Cortex of kidney (tissue), 1 donor: ENCODE measurements around the gene BMERB1.
"Not testable (repeated sequence)": the region's sequence is repeated elsewhere in the genome, so short reads cannot be mapped to it uniquely, and the experiment has no call there.

Source experiments
- DNase-seq: peaks from one replicate; lab custom pipeline; 2025; lab: John Stamatoyannopoulos, UW

Gene BMERB1

DNA sequence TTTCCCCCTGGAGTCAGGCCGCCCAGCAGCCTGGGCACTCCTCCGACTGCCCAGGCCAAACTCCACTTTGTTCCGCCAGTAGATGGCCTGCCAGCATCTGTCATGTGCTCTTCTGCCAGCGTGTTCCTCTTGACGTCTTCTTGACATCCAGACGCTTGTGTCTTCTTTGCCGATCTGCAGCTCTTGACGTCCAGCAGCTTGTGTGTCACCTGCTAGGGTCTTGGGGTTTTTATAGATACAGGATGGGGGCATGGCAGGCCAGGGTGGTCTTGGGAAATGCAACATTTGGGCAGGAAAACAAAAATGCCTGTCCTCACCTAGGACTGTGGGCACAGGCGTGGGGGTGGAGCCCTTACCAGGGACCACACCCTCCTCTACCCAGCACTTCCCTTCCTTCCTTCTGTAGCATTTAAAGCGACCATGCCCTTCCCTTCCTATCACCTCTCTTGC is 88.7 kb downstream of the BMERB1 start:
- no peak for DNase-seq

DNA sequence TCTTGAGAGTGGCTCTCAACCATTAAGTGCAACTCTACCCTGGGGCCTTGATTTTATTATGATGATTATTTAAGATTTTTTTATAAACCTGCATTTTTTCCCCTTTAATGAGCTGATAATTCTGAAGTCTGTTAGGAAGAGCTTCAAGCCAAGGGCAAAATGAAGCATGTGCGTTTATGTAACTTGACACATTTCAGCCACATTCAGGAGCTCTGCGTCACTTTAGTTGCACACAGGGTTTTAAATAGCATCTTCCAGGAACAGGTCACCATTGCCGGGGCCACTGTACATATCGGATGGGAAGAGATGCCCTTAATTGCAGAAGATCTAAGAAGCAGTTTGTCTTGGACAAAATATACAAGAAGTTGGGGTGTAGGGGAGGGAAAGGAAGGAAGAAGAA is 89.6 kb downstream of the BMERB1 start:
- DNase-seq: no peak

DNA sequence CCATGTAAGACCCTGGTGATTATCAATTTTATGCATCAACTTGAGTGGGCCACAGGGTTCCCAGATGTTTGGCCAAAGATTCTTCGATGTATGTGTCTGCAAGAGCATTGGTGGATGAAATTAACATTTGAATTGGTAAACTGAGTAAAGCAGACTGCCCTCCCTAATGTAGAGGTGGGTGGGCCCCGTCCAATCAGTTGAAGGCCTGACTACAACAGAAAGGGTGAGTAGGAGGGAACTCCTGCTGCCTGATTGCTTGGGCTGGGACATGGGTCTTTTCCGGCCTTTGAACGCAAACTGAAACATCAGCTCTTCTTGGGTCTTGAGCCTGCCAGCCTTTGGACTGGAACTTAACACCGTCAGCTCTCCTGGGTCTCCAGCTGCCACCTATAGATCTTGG is 90.6 kb downstream of the BMERB1 start:
- DNase-seq: no peak

DNA sequence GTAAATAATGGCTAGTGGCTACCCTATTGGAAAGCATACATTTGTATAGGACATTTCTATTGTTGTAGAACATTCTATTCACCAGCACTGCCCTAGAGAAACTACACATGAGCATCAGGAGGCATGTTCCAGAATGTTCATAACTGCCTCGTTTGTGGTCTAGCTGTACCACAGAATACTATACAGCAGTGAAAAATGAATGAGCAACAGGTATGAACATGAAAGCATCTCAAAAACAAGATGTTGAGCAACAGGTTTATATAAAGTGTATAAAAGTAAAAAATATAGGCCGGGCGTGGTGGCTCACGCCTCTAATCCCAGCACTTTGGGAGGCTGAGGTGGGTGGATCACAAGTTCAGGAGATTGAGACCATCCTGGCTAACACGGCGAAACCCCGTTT is 91.7 kb downstream of the BMERB1 start:
- DNase-seq: no peak

DNA sequence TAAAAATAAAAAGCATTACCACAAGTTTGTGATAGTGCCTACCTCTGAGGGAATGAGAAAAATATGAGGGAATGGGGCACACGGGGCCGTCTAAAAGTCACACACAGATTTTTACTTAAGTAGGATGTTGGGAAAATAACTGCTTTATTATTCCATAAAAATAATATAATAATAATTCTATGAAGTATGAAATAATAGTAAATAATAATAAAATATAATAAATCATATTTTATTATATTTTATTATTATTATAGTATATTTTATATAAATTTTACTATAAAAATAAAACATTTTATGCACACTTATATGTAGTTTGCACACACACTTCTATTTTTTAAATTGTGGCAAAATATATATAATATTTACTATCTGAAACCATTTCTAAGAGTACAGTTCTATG is 92.3 kb downstream of the BMERB1 start:
- DNase-seq: no peak

DNA sequence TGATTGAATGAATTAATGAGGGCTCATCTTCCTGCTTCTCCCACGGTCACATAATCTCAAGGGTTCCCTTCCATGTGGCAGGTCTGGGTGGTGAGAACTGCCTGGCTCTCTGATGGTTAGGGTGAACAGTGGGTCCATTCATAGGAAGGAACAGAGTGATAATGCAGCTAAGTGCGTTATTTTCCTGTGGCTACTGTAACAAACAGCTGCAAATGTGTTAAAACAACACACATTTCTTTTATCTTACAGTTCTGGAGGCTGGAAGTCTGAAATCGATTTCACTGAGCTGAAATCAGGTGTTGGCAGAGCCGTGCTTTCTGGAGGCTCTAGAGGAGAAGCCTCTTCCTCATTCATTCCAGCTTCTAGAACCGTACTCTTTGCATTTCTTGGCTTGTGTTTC is 95.3 kb downstream of the BMERB1 start:
- DNase-seq: no peak

DNA sequence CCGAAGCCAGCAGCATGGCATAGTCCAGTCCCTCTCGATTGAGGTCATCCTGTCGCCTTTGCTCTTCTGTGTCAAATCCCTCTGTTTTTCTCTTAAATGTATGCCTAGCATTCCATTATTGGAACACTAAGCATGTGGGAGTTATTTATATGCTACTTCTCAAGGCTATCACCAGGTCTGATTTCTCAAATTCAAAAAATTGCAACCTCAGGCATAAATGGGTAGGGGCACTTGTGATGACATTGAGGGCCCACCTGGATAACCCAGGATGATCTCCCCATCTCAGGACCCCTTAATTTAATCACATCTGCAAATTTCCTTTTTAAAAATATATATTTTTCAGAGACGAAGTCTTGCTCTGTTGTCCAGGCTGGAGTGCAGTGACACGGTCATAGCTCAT is 95.7 kb downstream of the BMERB1 start:
- DNase-seq: no peak

DNA sequence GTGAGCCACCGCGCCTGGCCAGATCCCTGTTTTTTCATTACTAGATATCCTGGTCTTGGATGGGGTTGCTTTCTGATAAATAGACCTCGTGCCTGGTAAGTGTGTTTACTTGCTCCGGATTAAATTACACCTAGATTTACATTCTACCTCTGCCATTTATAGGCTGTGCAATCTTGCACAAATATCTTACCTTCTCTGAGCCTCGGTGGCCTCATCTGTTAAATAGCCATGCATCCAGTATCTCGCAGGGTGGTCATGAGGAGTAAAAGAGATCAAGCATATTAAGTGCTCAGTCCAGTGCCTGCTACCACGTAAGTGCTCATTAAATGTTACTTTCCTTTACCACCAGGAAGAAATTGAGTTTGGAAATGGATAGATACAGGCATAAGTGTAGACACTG is 98.4 kb downstream of the BMERB1 start:
- DNase-seq: no peak

DNA sequence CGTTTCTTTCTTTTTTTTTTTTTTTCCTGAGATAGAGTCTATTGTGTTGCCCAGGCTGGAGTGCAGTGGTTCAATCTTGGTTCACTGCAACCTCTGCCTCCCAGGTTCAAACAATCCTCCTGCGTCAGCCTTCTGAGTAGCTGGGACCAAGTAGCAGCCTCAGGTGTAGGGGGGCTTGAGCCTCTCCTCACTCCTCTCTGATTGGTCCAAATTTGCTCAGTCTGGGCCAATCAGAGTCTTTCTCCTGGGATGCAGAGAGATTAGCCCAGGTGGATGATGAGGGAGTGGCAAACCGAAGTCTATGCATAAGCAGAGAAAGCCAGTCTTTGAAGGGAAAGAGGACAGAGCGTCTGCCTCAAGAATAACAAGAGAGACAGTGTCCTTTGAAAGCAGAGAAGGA is 99.0 kb downstream of the BMERB1 start:
- DNase-seq: no peak

DNA sequence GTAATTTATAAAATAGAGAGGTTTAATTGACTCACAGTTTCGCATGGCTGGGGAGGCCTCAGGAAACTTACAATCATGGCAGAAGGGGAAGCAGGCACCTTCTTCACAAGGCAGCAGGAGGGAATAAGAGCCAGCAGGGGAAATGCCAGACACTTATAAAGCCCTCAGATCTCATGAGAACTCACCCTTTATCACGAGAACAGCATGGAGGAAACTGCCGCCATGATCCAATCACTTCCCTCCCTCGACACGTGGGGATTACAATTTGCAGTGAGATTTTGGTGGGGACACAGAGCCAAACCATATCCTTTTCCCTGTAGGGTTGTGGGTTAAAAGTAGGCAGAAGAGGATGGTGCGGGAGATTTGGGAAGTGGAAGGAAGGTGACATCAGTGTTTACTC is 101.4 kb downstream of the BMERB1 start:
- DNase-seq: no peak

DNA sequence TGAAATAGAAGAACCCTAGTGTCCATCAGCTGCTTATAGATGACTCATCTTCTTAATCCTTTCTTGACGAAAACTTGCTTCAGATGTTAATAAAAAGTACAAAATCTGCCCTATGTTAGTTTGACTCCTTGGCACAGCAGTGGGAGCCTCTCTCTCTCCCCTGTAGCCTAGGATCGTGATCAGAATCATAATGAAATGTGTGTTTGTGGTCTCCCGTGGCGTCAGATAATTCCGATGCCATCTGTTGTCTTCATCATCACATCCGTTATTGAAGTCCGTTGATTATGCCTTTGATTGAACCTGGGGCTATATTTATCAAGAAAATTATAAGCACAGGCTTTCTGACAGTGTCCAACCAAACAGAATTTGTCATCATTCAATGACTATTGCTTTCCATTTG is 102.5 kb downstream of the BMERB1 start:
- DNase-seq: no peak

DNA sequence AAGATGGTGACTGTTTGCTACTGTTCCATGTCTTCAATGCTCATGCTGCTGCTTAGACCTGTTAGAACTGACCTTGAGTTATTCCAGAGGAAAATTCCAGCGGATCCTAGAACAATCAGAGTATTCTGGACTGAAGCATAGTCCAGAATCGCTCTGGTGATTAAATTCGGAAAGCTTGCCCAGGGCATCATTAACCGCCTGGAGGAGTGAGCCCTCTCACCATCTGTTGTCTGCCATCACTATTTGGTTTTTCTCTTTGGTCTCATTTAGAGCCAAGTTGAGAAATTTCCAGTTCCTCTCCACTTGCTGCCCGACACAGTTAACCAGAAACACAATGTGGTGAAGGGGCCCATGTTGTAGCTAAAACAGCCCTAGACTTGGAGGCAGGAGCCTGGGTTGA is 104.1 kb downstream of the BMERB1 start:
- DNase-seq: no peak

DNA sequence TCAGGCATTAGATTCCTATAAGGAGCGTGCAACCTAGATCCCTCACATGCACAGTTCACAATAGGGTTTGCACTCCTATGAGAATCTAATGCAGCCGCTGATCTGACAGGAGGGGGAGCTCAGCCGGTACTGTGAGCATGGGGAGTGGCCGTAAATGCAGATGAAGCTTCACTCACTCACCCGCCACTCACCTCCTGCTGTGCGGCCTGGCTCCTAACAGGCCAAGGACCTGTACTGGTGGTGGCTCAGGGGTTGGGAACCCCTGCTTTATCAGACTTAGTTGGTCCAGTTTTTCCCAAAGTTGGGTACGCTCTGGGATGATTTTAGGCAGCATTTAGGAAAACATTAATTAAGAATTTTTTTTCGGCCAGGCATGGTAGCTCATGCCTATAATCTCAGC is 104.8 kb downstream of the BMERB1 start:
- no peak for DNase-seq

DNA sequence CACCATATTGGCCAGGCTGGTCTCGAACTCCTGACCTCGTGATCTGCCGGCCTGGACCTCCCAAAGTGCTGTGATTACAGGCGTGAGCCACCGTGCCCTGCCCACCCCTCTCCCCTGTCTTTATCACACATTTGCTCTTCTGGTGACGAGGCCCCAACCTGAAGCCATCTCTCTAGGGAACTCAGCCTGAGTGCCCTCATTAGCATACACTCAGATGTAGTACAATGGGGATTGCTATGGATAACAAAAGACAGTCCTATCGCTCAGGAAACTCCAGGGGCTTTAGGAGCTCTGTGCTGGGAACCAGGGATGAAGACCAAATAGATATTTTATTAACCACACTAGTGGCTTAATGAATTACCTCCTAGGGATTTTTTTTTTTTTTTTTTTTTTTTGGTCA is 107.9 kb downstream of the BMERB1 start:
- DNase-seq: no peak

DNA sequence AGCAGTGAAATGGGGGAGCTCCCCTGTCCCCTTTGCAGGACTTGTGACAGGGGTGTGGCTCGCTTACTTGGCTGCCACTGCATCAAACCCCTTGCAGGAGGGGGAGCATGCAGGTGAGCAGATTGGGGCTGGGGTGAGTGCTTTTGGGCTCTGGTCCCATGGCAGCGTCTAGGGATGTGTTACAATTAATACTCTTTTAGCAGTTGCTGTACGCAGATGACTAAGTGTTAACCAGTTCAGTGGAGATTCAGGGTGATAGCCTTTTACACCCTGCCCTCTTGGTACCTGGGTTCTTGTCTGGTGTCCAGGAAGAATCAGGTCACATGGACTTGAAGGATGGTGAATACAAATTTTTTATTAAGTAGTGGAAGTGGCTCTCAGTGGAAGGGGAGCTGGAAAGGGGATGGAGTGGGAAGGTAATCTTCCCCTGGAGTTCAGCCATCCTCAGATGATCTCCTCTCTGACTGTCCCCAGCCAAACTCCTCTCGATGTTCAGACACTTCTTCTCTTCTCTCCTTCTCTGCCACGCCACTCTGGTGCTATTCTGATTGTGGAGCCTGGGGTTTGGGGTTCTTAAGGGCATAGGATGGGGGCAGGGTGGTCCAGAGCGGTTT is 108.5 kb downstream of the BMERB1 start:
- DNase-seq: no peak

DNA sequence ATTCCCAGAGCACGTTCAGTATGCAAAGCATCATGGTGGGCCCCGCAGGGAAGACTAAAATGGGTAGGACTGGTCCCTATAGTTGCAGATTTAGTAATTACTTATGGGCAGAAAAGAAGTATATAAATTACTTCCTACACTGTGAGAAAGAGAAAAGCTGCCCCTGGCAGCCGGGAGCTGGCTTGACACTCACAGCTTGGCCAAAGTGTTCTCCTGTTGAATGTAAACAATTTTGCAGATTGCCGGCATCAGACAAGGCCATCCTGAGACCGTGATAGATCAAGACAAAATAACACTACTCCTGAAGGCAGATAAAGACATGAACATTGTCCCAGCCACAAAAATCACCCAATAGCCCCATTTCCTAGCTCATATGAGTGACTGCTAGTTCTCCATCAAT is 110.0 kb downstream of the BMERB1 start:
- no peak for DNase-seq

DNA sequence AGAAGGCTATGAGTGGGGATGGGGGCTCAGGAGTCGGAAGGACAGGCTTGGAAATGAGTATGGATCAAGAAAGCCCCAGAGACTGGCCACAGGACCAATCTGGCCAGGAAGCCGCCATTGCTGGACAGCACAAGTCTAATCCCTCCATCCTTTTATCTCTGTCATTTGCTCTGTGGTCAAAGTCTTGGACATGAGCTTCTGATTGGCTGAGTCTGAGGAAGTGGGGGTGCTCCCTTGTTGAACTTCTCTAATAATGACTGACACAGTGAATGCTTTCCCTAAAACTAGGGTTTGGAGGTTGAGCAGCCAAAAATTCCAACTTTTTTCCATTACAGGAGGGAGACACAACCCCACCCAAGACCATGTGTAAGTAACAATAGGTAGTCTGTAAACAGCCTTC is 111.2 kb downstream of the BMERB1 start:
- no peak for DNase-seq

DNA sequence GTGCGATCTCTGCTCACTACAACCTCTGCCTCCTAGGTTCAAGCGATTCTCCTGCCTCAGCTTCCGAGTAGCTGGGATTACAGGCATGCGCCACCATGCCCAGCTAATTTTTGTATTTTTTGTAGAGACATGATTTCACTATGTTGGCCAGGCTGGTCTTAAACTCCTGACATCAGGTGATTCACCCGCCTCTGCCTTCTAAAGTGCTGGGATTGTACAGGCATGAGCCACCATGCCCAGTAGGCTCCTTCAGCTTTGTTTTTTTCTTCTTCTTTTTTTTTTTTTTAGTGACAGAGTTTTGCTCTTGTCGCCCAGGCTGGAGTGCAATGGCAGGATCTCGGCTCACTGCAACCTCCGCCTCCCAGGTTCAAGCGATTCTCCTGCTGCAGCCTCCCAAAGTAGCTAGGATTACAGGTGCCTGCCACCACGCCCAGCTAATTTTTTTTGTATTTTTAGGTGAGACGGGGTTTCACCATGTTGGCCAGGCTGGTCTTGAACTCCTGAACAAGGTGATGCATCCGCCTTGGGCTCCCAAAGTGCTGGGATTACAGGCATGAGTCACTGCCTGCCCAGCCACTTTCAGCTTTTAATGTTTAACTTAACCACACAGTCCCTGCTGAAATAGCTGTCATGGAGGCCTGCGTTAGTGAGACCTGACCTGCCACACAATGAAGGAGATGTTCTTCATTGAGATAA is 112.8 kb downstream of the BMERB1 start:
- not testable (repeated sequence) for DNase-seq

DNA sequence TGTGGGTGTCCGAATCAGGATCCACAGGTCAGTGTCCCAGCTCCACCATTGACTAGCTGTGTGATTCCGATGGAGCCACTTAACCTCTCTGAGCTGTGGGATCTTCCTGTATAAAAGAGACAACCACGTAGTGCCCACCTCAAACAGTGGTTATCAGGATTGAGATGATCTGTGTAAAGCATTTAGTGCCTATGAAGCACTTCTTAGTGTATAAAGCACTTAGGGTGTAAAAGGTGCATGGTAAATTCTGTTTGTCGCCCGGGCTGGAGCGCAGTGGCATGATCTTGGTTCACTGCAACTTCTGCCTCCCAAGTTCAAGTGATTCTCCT is 113.3 kb downstream of the BMERB1 start:
- no peak for DNase-seq

DNA sequence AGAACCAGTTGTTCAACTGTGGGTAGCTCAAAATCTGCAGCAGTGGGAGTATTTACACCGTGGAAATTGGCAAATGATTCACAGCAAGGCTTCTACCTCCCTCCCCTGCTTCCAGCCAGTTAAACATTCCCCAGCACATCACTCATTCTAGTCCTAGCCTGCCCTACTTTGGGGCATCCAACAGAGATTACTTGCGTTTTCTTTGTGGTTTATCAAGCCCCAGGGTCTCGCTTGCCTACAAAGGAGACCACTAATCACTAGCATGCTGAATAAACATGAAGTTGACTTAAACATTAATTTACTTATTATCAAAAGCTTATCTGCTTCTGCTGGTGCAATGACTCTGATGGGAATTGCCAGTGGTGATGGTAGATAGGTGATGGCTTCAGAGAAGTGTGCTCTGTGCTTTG is 114.1 kb downstream of the BMERB1 start:
- DNase-seq: no peak

DNA sequence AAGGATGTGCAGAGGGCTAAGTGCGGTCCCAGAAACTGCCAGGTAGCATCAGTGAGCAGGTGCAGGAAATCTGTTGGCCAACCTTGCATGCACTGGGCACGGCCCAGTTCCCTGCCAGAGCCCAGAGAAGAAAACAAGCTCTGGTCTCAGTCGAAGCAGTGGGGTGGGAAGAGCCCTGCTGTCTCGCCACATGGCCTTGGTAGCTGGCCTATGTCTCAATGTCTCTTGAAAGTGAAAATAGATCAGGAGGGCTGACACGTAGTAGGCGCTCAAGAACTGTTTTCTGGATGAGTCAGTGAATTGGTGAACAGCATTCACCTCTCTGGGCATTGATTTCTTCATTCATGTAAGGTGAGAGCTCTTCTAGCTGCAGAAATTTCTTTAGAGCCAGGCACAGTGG is 118.1 kb downstream of the BMERB1 start:
- DNase-seq: no peak

DNA sequence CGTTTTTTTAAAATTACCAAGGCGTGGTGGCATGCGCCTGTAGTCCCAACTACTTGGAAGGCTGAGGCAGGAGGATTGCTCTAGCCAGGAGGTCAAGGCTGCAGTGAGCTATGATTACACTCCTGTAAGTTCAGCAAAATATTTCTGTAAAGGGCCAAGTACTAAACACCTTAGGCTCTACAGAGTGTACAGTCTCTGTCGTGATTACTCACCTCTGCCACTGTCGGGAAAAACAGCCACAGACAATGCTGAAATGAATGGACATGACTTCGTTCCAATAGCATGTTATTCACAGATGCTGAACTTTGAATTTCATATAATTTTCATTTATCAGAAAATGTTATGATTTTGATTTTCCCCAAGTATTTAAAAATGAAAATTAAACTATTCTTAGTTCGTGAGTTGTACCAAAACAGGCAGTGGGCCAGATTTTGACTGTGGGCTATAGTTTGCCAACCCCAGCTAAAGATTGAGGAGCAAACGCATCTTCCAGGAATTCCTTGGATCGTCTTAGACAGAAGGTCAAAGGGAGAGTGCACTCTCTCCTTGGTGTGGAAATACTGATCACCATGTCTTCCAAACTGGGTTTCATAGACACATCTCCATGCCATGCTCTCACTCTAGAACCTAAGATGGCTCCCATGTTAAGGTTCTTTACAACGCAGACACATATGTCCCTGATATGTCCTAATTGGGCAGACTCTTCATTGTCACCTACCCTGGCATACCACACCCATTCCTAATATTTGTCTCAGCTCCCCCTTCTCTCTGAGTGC is 119.1 kb downstream of the BMERB1 start:
- DNase-seq: no peak

DNA sequence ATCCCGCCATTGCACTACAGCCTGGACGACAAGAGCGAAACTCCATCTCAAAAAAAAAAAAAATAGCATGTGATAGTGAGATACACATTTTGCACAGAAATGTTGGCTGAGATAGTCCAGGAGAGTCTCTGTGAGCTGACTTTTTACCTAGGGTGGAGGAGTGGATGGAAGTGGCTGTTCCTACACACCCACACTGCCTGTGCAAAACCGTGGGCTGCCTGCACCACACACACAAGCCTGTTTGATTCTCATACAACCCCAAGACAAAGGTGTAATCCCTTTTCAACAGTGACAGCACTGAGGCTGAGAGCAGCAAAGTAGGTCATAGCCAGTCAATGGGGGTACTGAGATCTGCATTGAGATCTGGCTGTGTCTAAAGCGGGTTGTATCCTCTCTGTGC is 121.7 kb downstream of the BMERB1 start:
- no peak for DNase-seq

DNA sequence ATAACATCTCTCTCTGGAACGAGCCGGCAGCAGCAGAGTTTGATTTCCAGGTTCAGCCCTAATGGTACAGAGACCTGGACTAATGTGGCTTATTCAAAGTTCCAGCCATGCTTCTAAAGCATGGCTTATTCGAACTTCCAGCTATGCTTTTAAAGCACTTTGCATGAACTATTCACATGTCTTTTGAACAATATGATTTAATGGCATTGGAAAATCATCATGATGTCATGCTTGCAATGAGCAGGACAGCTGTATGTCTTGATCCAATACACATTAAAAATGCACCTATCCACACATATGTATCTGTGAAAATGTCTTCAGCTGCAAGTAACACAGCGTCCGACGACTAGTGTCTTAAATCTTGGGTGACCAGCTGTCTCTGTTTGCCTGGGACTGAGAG is 122.9 kb downstream of the BMERB1 start:
- no peak for DNase-seq
